Inflammatory macrophage treated with lipopolysaccharide for 4 hours (primary cell): ENCODE data around the gene TMEM35B.
"Not testable (repeated sequence)": the region's sequence is repeated elsewhere in the genome, so short reads cannot be mapped to it uniquely, and the experiment has no call there.

Experiments
- DNase-seq: peaks from one replicate; pipeline ENCODE4 v3.0.0-alpha.2; 2020

The TMEM35B gene

DNA sequence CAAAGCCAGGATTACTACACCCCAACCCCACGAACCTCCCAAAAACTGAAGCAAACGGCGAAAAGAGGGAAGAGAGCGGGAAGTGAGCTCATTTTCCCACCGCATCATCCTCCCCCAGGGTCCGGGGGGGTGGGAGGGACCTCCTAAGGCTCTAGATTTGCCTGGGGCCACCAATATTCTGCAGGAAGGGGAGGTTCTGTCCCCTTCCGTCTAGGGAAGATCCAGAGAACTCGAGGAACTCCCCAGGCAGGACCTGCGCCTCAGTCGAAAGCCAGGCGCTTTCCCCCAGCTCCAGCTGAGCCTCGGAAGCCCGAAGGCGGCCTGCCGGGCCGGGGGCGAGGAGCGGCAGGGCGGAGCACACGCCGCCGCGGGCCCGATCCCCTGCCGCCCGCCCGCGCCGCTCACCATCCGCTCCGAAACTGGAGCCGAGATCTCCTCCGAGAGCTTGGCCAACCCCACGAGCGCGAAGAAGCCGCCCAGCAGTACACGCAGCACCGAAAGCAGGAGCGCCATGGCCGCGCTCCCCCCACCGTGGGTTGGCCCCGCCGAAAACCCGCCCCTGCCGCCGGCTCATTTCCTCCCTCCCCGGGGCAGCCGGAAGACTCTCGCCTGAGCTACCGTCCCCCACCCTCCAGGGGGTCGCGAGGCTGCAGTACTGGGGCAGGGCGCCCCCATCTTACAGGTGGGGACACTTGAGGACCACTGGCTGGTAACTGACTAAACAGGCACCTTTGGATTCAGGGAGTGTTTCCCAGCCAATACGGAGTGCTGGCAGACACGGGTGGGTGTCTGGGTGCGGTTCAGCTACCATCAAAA, at the start of gene TMEM35B:
Gene TMEM35B (minus strand): TSS at position 555 of the 816 bp plus-strand sequence. CDS start 42 bp downstream, at position 513.
- DNase-seq: peak; percentile 85

DNA sequence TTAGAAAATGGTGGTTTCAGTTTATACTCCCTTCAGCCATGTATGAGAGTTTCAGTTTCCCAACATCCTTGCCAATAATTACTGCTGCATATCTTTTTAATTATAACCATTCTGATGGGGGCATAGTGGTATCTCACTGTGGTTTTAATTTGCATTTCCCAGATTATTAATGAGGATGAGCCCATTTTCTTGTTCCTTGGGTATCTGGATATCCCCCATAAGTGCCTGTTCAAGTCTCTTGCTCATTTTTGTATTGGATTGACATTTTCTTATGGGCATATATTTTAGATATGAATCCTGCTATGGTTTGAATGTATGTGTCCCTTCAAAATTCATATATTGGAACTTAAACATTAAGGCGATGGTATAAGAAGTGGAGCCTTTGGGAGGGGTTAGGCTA, 48.2 kb upstream of the TMEM35B start:
- DNase-seq: no peak

DNA sequence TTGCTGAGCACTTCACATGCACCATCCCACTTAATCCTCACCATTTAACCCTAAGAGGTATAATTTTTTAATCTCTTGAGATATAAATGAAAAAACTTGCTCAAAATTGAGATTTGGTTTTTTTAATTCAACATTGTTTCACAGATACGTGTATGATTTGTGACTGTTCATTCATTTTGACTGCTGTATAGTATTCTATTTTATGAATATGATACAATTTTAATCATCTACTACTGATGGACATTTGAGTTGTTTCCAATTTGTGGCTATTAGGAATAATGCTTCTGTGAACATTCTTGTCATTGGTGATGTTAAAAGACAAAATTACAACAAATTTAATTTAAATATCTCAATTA, 47.2 kb upstream of the TMEM35B start:
- DNase-seq: no peak

DNA sequence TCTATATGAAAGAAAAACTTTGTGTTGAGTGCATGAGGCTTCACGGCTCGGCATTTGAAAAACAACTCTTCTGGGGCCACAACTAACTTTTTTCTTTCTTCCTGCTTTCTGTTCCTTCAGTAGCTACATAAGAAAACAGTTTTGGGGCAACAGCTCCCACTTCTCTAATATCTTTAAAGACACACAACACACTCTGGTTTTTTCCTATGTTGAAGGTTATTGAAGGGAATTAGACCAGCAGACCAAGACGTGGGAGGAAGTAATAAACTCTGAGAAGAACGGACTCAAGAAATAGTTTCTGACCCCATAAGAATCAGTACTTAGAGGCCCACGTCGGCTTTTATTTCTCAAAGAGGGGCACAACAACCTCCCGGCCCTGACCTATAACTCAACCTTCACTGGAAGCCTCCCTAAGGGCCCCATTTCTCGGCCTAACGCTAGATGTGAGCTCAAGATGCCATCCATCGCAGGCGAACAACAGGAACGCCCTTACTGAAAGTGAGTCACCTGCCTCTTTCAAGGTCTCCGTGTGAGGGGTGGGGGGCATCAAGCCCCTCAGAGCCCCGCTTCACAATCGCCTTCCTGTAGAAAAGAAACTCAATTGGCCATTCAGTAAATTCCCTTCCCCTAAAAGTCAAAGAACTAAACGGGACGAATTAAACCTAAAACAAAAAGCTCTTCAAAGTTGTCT, 45.8 kb upstream of the TMEM35B start:
- peak; percentile 68 for DNase-seq

DNA sequence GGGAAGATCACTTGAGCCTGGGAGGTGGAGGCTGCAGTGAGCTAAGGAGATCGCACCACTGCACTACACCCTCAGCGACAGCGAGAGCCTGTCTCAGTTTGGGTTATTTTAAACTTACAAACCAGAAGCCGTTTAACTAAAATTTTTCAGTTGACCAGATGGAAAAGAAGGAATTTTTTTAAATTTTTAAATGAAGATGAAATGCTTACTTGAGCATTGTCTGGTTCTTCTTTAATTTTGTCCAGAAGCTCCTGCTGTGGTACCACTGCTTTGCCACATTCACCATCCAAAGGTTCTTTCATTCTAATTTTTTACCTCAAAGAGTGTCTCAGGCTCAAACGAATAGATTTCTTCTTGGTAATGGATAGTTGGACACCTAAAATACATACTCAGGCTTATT, 45.2 kb upstream of the TMEM35B start:
- no peak for DNase-seq

DNA sequence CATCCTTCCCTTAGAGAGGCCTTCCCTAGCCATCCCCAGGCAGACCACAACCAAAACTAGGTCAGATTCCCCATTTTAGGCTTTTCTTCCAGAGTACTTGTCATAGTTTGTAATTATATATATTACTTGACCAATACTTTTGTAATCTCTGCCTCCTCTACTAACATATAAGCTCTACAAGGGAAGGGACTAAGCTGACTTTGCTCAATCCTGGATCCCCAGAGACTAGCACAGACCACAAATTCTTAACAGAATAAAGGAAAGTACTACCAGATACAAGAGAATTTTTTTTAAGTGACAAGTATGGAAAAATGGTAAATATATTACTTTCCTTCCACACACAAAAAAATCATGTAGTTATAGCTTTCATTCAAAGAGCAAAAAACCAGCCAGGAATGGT, 44.6 kb upstream of the TMEM35B start:
- DNase-seq: peak; percentile 1

DNA sequence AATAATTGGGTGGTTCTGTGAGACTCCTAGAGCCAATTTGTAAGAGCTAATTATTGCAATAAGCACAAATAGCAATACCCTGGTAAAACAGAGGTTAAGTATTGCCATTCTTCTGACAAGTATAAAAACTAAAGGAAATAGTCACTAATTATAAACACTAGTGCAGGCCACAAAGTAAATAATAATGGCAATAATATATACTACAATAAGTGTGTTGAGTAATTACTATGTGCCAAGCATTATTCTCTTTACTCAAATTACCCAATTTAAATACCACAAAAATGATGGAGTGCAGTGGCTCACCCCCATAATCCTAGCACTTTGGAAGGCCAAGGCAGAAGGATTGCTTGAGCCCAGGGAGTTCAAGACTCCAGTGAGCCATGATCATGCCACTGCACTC, 31.3 kb upstream of the TMEM35B start:
- DNase-seq: no peak

DNA sequence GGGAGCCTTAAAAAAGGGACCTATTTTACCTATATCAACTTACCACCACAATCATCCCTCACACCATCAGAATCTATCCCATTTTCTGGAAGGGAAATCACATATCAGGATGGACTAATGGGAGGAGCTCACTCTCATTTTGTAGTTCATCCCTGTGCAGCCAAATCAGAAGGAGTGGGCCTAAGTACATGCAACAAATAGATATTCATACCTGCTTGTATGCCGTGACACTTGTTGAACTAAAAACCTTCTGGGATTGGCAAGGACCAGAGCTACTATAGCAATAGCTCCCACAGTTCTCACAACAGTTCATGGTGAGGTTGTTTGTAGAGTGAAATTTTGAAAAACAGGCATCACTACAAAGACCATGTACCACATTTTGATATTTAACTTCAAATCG, 29.3 kb upstream of the TMEM35B start:
- no peak for DNase-seq

DNA sequence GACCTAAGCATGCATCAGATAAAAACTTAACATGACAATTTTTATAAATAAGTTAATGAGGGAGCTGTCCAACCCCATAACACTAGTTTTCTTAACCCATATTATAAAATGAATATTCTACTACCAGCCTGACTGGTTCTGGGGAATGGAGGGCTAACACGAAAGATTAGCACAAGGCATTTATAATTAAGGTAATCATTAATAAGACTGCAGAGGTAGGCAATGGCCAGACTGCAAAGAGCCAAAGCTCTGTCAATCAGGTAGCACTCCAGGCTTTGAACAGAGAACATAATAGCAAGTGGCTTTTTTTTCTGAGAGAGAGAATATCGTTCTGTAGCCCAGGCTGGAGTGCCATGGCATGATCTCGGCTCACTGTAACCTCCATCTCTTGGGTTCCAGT, 20.6 kb upstream of the TMEM35B start:
- no peak for DNase-seq

DNA sequence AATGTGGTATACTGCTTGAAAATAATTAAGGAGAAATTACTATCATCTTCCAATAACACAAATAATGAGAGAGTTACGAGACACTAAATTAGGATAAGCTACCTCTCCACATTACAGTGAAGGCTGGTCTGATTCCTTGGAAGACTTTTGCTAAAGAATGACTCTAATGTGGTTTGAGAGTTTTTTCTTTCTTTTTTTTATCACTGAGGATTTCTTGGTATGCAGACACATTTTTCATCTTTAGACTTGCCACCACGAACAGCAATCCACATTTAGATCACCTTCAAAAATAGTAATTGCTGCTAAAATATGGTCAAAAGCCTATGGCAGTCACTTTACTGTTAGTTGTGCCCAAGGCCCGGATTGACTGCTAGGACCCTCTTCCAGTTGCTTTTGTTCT, 16.6 kb upstream of the TMEM35B start:
- DNase-seq: no peak

DNA sequence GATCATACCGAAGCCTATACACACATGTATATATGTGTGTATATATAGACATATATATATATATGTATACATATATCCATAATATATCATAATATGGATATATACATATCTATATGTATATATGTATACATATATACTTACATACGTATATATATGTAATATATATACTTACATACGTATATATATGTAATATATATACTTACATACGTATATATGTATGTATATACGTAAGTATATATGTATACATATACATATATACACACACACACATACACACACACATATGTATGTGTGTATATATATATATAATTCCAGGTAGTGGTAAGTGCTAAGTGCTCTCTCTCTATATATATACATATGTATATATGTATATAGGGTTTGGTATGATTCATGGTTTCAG, 9.7 kb upstream of the TMEM35B start:
- no peak for DNase-seq

DNA sequence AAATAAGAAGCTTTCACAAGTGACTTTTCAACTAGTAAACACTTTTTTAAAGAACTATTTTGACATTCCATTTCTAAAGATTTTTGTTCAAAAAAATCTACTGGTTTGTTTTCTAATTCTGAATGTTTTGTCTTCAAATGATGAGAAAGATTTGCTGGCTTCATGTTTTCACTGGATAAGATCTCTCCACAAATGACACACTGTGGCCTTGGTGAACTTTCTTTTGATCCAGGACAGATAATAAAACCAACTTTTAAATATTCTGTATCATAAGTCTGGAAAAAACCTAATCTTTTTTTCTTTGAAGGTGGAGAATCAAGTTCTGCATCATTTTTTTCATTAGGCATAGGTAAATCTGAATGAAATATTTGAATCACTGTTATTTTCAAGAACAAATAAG, 3.4 kb upstream of the TMEM35B start:
- DNase-seq: no peak

DNA sequence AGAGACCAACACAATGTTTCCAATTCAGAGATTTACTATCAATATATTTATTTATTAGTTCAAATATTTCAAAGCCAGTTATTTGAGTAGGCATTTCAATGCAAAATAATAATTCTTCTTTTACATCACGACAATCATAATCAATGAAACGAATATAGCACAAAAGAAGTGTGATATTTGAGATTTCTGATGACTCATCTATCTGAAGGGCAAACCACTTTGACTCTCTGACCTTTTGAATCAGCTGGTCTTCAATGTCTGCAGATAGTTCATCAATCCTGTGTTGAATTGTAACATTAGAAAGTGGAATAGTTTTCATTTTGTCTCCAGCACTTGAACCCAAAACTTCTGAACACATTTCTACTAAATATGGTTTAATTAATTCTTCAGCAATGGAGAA, 3.0 kb upstream of the TMEM35B start:
- no peak for DNase-seq

DNA sequence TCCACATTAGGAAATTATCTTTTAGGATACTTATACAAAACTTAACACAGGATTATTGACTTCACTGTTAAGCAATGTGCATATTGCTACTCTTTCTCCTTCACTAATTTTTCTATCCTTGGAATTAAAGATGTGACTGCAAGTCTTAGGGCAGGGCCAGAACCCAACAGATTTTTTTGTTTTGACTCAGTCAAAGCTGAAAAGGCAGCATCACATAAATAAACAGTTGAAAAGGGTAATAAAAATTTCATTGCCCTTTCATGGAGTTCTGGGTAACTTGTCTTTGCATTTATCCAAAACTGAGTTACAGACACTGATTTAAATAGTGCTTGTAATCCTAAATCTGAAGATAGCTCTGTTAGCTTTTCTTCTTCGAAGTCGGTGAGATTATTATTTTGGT, 1.9 kb upstream of the TMEM35B start:
- DNase-seq: no peak

DNA sequence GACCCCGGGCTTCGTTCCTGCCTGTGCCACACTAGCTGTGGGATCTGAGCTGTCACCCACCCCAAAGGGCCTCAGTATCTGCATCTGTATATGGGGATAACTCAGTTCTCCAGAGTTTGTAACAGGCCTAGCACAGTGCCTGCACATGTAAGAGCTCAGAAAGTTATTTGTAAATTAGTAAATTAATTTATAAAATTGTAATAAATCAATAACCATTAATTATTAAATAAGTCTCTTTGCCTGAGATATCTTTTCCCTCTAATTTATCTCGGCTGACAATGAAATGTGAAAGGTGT, 410 bp upstream of the TMEM35B start:
- not testable (repeated sequence) for DNase-seq

DNA sequence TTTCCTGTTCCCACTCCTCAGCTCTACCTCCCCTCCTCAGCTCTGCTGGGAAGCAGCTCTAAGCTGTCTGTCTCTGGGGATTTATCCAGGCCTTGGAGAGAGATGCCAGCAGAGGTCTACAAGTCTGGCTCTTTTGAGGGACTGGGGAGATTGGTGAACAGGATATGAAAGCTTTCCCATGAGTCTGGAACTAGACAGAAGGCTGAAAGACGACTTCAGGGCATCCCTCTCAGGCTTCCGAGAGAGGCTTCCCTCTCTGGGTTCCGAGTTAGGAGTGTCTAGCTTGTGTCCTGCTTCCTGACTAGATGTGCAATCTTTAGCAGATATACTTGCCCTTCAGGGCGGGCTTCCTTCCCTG, 733 bp downstream of the TMEM35B start:
- no peak for DNase-seq

DNA sequence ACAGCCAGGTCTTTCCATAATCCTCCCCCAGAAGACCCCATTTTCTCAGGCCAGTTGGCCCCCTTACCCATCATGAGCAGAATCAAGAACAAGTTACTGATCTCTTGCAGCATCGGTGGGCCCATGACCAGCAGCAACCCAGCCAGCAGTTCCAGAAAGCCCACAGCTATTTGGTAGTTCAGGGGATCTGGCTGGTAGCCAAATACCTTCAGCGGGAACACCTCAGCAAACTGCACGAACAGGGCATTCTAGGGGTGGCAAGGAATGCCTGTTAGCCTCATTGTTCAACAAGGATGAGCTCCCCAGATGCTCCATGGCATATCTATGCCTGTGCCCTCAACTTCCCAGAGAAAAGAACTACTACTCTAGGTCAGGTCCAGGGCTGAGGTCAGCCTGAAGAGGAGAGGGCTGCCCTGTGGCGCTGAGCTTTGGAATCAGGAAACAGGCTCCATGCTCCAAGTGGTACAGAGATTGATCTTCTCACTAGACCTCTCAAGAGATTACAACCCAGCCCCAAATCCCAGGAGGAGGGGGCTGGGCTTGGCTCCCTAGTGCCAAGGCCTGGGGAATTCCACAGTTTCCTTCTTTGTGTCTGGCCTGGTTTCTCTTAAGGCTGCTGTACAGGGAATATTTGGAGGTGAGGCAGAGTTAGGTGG, 1.3 kb downstream of the TMEM35B start:
- DNase-seq: peak; percentile 1

DNA sequence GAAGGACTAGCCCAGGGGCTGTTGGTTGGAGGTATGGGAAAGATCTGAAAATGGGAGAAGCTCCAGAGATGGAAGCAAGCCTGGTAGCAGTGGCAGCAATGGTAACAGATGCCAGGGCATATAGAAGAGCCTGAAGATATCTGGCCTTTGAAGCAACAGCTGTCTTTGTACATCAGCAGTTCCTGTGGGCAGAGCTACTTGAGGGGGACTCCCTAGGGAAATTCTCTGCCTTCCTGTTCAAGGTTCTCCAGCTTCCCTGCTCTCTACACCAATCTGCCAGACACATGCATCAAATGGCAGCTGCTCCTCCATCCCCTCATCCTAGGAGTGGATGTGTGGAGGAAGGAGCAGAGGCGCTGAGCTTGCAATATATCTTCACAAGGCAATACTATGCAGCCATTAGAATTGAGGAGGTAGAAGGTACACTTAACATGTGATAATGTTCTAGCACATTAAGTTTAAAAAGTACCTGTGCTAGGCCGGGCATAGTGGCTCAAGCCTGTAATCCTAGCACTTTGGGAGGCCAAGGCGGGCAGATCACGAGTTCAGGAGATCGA, 2.2 kb downstream of the TMEM35B start:
- DNase-seq: no peak

DNA sequence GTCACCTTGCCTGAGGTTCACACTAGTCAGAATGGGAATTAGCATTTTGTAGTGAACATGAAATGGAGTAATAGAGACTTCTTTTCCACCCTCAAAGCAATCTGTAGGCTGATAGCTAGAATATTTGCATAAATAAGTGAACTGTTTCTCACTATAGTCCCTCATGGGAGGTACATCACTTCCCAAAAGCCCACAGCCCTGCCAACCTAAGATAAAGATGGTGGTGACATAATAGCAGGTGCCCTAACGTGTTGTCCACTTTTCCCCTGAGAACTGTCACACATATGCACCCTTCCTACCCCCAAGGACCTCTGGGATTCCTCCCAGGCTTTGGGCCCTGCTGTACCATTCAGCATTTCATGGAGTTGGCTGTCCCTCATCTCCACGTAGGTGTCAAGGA, 4.4 kb downstream of the TMEM35B start:
- DNase-seq: no peak

DNA sequence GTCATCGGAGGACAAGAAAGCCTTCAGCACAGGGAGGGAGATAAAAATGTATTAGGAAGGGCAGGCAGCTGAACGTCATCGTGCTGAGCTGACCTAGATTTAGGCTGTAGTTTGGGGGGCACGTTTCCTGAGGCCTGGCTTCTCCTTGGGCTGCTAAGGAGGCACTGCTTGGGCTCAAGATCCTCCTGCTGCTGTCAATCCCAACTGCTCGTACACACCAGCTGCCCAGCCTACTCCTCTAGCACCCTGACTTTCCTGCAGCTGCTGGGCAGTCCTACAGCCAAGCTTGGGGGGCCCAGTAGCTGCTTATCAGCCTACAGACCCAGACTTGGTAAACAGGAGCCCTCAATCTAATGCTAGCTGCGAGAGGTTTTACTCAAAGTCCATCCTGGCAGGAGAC, 6.2 kb downstream of the TMEM35B start:
- no peak for DNase-seq

DNA sequence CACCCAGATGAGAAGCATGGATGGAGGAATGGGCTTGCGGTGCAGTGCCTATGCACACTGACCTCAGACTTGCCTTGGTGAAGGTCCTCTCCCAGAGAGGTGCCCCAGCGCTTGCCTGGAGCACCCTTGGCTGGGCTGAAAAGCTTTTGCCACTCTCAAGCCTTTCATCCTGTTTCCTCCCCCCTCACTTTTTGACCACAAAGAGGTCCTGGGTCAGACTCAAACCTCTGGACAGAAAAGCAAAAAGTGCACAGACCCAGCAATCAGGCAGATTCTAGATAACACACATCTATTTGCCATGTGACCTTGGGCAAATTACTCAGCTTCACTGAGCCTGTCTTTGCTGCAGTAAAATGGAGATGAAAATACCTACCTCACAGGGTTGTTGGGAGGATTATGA, 7.3 kb downstream of the TMEM35B start:
- DNase-seq: no peak

DNA sequence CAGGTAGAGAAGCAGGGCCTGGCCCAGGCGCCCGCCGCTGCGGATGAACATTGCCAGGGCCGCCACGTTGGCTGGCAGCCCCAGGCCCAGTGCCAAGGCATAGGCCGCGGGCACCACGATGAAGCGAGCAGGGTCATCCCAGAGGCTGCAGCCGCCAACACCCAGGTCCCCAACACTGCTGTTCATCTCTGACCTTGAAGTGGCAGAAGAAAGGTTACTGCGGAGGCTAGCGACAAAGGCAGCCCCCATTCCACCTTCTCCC, 8.0 kb downstream of the TMEM35B start:
- DNase-seq: no peak

DNA sequence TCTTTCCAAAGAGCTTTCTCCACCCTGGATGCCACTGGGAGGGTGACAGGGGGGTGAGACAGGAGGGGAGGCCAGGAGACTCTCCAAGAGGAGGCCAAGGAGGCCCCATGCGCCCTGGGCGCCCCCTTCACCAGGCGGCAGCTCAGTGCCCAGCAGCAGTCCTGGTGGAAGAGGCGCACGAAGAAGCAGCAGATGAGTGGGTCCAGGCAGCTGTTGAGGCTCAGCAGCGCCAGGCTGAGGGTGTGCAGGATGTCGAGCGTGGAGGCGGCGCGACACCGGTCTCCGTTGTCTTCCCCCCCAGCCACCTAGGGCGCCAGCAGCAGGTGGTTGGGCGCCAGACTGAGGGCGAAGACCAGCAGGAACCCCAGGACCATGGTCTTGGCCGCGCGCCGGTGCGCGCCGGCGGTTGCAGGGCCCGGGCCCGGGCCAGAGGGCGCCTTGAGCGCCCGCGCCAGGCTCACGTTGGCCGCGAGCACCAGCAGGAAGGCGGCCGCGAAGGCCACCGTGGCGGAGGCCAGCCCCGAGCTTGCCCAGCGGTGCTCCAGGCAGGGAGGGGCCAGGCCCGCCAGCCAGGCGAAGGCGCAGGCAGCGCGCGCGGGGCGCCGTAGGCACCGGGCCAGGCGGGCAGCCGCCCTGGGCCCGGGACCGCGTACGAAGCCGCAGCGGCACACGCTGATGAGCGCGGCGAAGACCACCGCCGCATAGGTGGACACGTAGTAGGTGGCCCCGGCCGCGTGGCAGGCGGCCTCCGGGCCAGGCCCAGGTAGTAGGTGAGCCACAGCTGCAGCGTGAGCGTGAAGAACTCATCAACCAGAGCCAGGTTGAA, 8.6 kb downstream of the TMEM35B start:
- DNase-seq: no peak

DNA sequence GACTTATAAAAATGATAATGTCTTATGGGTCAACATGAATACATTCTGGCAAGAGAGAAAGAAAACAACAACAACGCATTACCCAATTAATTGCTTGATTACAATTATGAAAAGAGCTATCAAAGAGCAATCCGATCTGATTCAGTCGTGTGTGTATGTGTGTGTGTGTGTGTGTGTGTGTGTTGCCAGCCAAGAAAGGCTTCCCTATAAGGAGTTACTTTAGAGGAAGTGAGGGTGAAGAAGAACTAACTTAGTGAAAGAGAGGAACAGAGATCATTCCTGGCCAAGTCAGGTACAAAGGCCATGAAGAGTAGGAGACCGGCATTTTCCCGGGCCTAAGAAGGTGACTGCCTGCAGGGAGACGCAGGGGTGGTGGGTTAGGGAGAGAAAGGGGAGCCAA, 9.4 kb downstream of the TMEM35B start:
- peak; percentile 41 for DNase-seq
